ENCODE data around the gene HBA1.
"Not testable (repeated sequence)": the region's sequence is repeated elsewhere in the genome, so short reads cannot be mapped to it uniquely, and the experiment has no call there.

Gene HBA1

DNA sequence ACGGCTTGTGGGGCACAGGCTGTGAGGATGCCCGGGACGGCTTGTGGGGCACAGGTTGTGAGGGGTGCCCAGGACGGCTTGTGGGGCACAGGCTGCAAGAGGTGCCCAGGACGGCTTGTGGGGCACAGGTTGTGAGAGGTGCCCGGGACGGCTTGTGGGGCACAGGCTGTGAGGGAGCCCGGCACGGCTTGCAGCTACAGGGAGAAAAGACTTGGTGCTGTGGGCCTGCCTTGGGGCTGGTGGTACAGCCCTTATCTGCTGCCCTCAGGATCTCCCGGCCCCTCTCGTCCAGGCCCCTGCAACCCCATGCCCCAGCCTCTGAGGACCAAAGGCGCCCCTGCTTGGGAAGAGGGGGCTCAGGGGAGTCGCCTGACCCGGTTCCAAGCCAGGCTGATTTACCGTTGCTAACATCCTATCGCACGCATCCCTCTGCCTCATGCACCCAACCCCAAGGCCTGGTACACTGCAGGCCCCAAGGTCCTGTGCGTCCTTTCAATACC is 15.7 kb upstream of the HBA1 start:
- DNase-seq (ENCODE audit: low read depth) = no peak
- TF ChIP-seq, protein P1, sequence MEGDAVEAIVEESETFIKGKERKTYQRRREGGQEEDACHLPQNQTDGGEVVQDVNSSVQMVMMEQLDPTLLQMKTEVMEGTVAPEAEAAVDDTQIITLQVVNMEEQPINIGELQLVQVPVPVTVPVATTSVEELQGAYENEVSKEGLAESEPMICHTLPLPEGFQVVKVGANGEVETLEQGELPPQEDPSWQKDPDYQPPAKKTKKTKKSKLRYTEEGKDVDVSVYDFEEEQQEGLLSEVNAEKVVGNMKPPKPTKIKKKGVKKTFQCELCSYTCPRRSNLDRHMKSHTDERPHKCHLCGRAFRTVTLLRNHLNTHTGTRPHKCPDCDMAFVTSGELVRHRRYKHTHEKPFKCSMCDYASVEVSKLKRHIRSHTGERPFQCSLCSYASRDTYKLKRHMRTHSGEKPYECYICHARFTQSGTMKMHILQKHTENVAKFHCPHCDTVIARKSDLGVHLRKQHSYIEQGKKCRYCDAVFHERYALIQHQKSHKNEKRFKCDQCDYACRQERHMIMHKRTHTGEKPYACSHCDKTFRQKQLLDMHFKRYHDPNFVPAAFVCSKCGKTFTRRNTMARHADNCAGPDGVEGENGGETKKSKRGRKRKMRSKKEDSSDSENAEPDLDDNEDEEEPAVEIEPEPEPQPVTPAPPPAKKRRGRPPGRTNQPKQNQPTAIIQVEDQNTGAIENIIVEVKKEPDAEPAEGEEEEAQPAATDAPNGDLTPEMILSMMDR (conservative IDR thresholded peaks at IDR 0.05; ENCODE audit: control insufficient read depth, insufficient read depth, low read depth, low read length) = no peak
- no peak overlapping the region for H3K4me3 ChIP-seq (ENCODE audit: control insufficient read depth, low read depth, low read length)

DNA sequence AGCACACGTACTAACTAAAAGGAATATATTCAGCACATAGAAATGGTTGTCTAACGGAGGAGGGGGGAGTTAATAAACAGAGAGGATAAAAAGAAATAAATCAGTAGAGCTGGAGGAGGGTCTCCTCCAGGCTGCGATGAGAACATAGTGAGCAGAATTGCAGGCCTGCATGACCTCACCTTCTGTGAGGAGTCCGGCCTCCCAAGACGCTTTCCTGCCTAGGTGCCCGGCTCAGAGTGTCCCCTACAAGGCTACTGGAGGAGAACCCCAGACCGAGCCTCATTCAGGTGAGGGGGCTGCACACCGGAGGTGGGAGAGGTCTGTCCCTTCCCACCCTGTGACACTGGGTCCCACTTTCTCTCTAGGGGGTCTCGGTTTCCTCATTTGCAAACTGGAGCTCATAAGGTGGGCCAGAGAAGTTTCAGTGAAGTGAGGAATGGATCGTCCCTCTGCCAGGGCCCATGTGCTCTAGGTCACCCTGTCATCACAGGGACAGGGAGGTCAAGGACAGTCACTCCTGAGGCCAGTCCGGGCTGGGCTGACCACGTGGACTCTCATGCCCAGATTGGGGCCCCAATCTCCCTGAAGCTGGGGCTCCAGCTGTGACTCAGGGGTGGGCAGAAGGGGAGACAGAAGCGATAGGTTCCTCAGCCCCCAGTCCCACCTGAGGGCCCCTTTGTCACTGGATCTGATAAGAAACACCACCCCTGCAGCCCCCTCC is 14.0 kb upstream of the HBA1 start:
- no peak overlapping the region for H3K4me3 ChIP-seq (ENCODE audit: control insufficient read depth, low read depth, low read length)
- no peak for DNase-seq (ENCODE audit: low read depth)
- TF ChIP-seq, protein P1 (conservative IDR thresholded peaks at IDR 0.05; ENCODE audit: control insufficient read depth, insufficient read depth, low read depth, low read length) = no peak

DNA sequence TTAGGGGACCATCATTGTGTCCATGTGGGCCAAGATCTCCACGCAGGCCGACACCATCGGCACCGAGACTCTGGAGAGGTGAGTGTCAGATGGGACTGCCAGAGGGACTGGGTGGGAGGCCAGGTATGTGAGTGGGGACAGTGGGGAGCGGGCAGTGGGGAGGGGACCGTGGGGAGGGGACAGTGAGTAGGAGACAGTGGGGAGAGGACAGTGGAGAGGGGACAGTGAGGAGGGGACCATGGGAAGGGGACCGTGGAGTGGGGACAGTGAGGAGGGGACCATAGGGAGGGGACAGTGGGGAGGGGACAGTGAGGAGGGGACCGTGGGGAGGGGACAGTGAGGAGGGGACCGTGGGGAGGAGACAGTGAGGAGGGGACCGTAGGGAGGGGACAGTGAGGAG is 13.3 kb upstream of the HBA1 start:
- H3K4me3 ChIP-seq (ENCODE audit: control insufficient read depth, low read depth, low read length); DNase-seq (ENCODE audit: low read depth): not testable (repeated sequence)

DNA sequence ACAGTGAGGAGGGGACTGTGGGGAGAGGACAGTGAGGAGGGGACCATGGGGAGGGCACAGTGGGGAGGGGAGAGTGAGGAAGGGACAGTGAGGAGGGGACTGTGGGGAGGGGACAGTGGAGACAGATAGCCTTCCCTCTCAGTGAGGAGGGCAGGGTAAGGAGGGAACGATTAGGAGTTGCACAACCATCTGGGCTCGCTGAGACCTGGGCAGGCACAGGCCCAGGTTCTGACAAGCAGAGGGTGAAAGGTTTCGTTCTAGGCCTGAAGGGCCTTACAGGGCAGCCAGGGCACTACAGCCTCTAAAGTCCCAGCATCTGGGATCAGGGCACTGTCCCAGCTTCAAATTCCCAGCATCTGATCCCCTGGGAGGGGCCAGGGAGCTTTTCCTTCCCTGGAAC is 12.8 kb upstream of the HBA1 start:
- DNase-seq (ENCODE audit: low read depth); H3K4me3 ChIP-seq (ENCODE audit: control insufficient read depth, low read depth, low read length): not testable (repeated sequence)

DNA sequence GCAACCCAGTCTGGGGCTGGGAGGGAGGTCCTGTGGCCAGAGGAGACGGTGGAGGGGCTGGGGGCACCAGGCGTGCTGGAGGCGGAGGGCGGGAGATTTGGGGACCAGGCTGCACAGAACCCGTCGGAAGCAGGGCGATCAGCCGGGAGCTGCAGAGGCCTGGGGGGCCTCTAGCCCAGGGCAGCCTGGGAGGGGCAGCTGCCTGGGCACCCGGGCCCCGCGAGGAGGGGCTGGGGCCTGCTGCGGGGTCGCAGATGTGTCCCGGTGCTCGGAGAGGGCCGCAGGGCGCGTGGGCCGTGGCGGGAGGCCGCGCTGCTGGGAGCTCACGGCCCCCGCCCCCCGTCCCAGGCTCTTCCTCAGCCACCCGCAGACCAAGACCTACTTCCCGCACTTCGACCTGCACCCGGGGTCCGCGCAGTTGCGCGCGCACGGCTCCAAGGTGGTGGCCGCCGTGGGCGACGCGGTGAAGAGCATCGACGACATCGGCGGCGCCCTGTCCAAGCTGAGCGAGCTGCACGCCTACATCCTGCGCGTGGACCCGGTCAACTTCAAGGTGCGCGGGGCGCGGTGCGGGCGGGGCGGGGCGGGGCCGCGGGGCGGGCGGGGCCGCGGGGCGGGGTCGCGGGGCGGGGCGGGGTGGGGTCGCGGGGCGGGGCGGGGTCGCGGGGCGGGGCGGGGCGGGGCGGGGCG is 12.2 kb upstream of the HBA1 start:
- not testable (repeated sequence) for DNase-seq (ENCODE audit: low read depth); H3K4me3 ChIP-seq (ENCODE audit: control insufficient read depth, low read depth, low read length)

DNA sequence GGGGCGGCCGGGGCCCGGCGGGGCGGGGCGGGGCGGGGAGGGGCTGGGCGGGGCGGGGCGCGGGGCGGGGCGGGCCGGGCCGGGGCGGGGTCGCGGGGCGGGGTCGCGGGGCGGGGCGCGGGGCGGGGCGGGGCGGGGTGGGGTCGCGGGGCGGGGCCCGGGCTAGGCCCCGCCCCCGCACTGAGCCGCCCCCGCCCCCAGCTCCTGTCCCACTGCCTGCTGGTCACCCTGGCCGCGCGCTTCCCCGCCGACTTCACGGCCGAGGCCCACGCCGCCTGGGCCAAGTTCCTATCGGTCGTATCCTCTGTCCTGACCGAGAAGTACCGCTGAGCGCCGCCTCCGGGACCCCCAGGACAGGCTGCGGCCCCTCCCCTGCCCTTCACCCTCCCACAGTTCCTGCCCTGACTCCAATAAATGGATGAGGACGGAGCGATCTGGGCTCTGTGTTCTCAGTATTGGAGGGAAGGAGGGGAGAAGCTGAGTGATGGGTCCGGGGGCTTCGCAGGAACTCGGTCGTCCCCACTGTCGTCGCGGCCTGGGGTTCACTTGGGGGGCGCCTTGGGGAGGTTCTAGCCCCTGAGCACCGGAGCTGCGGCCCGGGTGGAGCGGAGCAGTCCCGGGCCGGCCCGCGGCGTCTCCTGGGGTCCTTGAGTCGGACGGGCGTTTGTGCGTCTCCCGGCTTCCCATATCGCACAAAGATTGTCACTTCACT is 11.5 kb upstream of the HBA1 start:
- DNase-seq (ENCODE audit: low read depth) = no peak
- TF ChIP-seq, protein P1 (conservative IDR thresholded peaks at IDR 0.05; ENCODE audit: control insufficient read depth, insufficient read depth, low read depth, low read length) = no peak
- H3K4me3 ChIP-seq (ENCODE audit: control insufficient read depth, low read depth, low read length) = peak overlapping the region; percentile 12

DNA sequence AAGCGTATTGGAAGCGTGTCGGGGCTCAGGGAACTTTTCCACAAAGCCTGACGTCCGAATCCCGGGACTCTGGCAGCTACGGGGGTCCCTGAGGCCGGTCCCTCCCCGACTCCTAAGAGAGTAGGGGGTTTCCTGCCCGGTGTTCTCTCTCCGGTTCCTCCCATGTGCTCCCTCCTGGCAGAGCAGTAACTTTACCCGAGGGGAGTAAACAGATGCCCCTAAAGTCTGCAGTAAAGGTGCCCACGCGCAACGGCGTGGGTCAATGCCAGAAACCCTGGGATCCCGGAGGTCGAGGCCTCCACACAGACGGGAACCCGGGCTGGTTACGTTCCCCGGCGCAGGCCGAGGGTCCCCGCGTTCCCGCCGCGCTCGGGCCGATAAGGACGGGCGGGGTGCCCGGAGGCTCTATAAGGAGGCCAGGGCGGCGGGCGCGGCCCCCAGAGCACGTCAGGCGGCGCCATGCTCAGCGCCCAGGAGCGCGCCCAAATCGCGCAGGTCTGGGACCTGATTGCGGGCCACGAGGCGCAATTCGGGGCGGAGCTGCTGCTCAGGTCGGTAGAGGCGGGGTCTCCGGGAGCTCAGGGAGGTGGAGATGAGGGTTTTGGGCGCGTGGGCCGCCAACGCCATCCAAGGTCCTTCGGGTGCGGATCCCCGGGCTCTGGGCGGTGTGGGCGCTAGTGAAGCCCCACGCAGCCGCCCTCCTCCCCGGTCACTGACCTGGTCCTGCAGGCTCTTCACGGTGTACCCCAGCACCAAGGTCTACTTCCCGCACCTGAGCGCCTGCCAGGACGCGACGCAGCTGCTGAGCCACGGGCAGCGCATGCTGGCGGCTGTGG is 10.7 kb upstream of the HBA1 start, which contains the start of gene HBM:
Gene HBM, plus strand, starts transcription at position 440 of the 836 bp plus-strand sequence. Its CDS starts 20 bp downstream, at position 460.
- peak within 1 kb of the TSS; percentile 12 for H3K4me3 ChIP-seq (ENCODE audit: control insufficient read depth, low read depth, low read length)
- TF ChIP-seq, protein P1 (conservative IDR thresholded peaks at IDR 0.05; ENCODE audit: control insufficient read depth, insufficient read depth, low read depth, low read length) = no peak
- no peak for DNase-seq (ENCODE audit: low read depth)

All from fibroblast of mammary gland (primary cell).